Stimulated activated CD4-positive, alpha-beta T cell treated with anti-CD3 and anti-CD28 coated beads, Interleukin-12 subunit alpha, Interleukin-12 subunit beta, amount 100 ng/mL, for 4 hours (primary cell): ENCODE results near the gene LSS.

Experiments
- DNase-seq: peaks from one replicate; pipeline ENCODE4 v3.0.0-alpha.2; 2020

Gene LSS

DNA sequence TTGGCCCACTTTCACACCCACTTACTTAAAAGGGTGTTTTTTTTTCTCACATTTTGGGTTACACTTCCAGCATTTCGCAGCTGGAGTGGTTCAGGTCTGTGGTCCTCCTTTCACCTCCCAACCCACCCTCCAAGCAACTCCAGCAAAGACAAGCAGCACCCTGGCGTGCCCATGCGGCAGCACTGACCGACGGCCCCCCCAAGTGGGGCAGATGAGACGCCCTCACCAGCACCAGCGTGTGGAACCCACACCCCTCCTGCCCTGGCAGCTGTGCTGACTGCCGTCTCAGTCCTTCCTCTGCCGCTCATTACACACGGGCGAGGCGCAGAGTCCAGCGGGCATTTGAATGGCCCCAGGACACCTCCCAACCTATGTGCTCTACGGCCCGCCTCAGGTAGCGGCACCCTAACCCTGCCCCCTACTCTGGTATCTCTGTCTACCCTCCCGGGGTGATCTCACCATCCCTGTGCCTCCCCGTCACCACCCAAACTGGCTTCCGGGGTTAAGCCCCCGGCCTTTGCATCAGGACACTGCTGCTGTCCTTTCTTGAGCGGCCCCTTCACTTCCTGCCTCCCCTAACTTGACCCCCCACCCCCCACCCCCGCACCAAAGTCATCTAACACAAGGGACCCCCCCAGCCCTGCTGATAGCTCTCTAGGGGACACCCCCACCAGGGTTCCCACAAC lies 10.9 kb downstream of the LSS start:
- no peak for DNase-seq

DNA sequence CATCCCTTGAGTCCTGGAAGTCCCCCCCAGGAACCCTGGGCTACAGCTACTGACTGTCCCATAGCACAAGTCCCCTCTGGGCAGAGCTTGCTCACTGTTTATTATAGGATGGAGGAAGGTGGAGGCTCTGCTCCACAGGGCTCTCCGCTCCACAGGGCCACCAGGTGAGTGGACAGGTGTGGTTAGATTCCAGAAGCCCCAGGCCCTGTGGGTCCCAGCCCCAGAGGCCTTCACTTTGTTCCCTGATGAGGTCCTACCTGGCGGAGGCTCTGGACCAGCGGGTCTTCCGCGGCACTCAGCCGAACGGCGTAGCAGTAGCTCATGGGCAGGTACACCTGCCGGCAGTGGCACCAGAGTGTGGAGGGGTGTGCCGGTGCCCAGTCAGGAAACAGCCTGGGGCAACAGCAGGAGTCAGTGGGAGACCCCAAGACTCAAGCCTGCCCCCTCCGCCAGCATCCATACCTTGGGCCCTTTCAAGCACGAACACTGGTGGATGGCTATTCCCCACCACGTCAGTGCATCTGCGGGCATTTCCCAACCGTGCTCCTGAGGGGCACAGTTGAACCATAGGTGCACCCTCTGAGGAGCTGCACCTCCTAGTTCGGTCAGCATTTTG lies 12.3 kb downstream of the LSS start:
- DNase-seq, result no peak

DNA sequence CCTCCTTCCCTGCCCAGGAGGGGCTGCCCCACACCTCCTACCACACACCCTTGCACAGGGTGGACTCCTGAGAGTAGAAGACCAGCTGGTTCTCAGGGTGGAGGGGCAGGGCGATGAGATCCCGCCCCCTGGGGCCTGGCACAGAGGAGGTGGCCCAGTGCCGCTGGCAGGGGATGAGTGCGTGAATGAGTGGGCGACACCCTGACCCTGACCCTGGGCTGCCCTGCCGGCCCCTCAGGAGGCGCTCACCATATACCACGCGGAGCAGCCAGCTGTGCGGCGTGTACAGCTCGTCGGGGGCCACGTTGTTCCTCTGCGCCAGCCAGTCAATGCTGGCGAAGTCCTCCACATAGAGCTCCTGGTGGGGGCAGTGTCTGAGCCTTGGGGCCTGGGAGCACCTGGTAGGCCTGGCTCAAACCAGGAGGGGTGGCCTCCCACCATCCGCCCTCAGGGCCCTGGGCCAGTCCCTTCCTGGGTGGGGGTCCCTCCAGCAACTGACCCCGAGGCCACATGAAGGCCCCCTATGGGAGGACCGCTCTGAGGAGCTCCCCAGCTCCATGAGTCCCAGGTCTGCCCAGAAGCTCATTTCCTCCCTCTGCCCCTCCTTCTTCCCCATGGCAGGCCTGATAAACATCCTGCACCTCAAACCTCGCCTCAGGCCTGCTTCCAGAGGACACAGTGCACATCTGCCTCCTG lies 13.0 kb downstream of the LSS start:
- no peak for DNase-seq

- DNase-seq, result no peak
Measured at GRCh38 chr21:46214478-46215340, 13.9 kb downstream of the LSS start.

DNA sequence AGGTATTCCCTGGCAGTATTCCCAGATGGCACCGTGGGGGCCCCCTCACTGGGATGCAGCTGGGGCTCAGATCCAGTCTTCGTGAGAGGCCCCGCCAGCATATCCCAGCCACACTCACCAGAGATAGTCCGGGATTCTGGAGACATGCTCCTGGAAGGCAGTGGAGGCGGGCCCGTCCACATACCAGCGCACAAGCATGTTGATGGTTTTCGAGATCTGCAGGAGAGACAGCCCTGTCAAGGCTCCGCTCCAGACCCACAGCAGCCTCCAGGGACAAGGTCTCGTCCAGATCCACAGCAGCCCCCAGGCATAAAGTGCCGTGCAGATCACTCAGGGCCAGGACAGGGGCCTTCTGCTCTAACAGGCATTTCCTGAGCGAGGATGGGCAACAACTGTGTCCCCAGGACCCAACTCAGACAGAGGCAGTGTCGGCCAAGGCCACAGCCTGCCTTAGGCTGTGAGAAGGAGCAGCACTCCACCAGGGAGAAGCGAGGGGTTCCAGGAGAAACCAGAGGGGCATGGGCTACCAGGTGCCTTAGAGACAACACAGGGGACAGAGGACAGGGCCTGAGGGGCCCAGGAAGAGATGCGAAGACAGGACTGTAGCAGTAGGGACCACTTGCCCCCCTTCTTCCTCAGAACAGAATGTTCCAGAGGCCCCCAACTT lies 14.8 kb downstream of the LSS start:
- no peak for DNase-seq

GRCh38 chr21:46212721-46213484 lies 15.7 kb downstream of the LSS start:
- no peak for DNase-seq

DNA sequence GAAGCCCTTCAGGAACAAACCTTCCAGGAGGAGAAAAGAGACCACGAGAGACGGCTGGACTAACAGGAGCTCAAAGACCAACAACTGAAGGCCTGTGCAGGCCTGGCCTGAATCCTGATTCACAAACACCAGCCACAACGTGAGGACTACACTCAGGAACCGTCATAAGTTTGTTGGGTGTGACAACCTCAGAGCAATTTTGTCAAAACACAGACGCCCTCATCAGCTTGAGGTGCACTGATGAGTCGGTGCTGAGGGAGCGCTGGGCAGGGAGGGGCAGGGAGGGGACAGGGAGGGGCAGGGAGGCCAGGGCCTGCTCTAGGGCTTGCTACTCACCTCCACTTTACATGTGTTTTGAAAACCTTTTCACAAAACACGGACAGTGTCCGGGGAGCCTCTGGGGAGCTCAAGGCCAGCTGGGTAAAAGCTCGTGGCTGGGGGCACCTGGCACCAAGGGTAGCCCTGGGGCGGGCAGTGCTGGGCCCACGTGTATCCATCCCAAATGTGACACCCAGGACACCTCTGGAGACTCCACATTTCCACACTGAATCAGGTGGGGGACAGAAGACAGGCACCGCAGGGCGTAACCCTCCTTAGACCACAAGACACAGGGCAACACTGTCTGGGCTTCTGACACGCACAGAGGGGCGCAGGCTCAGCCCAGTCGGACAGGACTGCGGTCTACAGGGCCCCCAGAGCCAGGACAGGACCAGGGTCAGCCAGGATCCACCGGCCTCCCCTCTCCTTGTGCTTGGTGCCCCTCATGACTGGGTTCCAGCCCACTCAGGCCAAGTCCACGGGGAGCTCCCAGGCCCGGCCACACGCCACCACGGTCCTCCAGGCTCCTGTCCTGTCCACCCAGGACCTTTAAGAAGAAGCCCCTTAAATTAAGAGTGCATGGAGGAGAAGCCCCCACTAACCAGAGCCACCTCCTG lies 16.5 kb downstream of the LSS start:
- DNase-seq, result no peak

DNA sequence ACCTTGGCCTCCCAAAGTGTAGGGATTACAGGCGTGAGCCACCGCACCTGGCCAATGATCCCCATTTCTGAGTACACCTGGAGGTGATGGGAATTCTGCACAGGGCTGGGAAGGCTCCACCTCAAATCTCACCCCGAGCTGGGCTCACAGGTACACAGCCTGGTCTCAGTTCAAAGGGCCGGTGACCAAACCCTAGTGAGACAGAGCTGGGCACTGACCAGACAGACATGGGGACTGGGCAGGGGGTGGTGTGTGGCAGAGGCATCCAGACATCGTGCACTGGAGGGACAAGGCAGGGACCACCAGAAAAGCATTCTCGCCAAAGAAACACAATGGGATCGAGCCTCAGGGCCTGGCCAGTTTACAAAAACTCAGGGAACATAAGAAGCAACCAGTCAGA lies 17.2 kb downstream of the LSS start:
- DNase-seq, result no peak

- no peak for DNase-seq
Measured at GRCh38 chr21:46210378-46211136, 18.0 kb downstream of the LSS start.

DNA sequence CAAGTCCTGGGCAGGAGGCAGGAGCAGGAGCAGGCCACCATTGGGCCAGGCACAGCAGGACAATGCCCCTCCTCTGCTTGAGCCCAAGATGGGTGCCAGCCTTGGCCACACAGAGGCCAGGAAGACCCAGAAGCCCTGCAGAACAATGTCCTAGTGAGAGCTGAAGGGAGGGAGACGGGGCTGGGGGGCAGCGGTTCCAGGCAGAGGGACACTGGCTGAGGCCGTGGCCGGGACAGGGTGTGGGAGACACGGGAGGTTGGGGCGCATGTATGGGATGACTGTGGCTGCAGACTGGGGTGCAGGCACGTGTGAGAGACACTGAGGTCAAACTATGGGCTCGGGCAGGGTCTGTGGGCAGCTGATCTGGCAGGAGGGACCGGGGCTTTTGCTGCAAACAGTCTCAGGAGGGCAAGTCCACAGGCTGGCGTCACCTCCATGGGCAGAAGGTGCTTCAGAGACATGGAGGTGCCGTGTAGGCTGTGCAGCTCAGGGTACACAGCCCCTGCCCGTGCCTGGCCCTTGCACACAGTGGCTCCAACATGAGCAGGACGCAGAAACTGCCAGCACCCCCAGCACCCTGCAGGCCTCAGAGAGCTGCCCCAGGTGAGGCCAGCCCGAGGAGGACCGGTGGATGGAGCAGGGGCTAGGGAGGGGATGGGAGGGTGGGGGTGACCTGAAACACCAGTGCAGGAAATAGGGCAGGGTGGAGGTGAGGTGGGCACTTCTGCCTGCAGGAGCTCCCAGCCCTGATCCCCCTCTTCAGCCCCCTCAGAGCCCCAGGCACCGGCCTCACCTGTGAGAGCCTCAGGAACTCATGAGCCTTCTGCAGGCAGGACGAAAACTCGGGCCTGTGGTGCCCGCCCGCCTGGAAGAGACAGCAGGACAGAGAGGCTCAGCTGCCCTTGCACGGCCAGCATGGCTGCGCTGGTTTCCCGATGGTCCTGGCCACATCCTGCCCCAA lies 19.5 kb downstream of the LSS start:
- DNase-seq, result no peak

DNA sequence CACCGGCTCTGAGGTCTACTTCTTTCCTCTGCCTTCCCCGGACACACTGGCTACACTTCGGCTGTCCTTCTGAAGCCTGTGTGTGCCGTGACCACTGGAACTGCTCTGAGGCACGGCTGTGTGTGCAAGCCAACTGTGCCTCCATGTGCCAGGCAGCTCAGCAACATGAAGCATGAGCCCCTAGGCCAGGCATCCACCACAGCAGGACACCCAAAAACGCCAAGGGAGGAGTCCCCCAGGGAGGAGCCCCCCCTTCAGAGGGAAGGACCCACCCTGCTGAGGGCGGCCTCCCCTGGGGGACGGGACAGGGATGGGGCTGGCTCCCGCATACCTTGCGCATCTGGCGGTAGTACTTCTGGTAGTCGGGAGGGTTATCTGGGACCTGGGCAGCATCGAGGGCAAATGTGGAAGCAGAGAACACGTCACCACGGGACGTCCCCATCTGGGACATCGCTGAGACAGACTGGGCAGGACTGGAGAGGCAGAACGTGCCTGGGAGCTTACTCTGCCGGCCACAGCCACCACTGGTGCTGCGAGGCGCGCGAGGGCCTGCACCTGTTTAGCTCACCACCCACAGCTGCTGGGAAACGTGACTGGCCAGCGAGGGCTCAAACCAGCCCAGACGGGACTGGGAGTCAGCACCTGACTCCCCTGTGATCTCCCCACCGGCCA lies 20.5 kb downstream of the LSS start:
- DNase-seq, result no peak

GRCh38 chr21:46207006-46207919 lies 21.3 kb downstream of the LSS start:
- DNase-seq, result no peak

- DNase-seq, result no peak
Measured at GRCh38 chr21:46206163-46207005, 22.2 kb downstream of the LSS start.

- no peak for DNase-seq
Measured at GRCh38 chr21:46205766-46206162, 22.8 kb downstream of the LSS start.

GRCh38 chr21:46205166-46205565 lies 23.4 kb downstream of the LSS start:
- DNase-seq, result no peak

DNA sequence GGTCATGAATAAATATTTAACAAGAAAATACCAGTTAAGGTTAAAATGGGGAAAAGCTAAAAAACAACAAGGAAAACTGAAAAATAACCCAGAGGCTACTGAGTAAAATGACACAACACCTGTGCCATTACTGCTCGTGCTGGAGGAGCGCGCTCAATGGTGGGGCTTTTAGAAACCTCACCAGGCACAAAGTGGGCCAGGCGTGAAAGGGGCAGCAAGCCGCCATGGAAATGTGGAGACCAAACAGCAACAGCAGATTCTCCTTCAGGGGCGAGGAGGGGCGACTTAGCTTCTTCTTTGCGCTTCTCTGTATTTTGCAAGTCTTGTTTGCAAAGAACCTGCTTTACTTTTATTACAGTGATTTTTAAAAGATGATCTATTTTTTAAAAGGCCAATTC lies 25.4 kb downstream of the LSS start:
- DNase-seq, result no peak
